IPS-18a (cell line): ENCODE measurements around the gene PUS7L.
"Not testable (repeated sequence)": the region's sequence is repeated elsewhere in the genome, so short reads cannot be mapped to it uniquely, and the experiment has no call there.

Experiments used
- H3K27ac ChIP-seq: one replicate; pipeline ENCODE4 v1.5.1; 2013; ENCODE audit warnings: low read length
- H3K27me3 ChIP-seq: one replicate; pipeline ENCODE4 v1.6.1; 2013; ENCODE audit warnings: mild to moderate bottlenecking, low read length; ENCODE audit not compliant: control insufficient read depth, insufficient read depth
- H3K36me3 ChIP-seq: one replicate; pipeline ENCODE4 v1.6.1; 2013; ENCODE audit warnings: low read depth, low read length; ENCODE audit not compliant: control insufficient read depth
- H3K4me1 ChIP-seq: one replicate; pipeline ENCODE4 v1.6.1; 2013; ENCODE audit warnings: low read depth, low read length; ENCODE audit not compliant: control insufficient read depth
- H3K4me3 ChIP-seq: one replicate; pipeline ENCODE4 v1.5.1; 2013; ENCODE audit warnings: low read length
- H3K9ac ChIP-seq: one replicate; pipeline ENCODE4 v1.6.1; 2013; ENCODE audit warnings: mild to moderate bottlenecking, low read length, moderate library complexity
- H3K9me3 ChIP-seq: one replicate; pipeline ENCODE4 v1.6.1; 2013; ENCODE audit warnings: low read depth, low read length; ENCODE audit not compliant: control insufficient read depth

PUS7L gene

DNA sequence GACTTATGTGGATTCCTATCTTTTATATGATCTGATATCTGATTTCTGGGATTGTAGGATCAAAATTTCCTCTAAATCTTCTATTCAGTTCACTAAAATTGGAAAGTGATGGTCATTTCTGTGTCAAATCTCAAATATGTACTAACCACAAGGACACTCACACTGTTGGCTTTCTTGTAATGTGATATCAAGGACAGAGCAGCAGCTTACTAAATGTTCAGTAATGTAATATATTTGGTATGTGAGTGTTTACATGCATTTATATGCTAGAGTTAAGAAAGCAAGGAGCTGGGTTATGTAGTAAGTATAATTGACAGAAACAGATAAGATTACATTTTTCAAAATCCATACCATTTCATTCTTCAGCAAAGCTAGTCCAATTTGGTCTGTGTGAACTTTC lies 16.5 kb downstream of the PUS7L start:
- H3K4me3 ChIP-seq, result no peak overlapping the region
- no peaks in the 10 kb centered on the region for H3K4me1 ChIP-seq
- H3K27ac ChIP-seq, result no peak overlapping the region
- peaks cover 10% of the 10 kb centered on the region for H3K36me3 ChIP-seq
- H3K9me3 ChIP-seq, result no peaks in the 10 kb centered on the region
- H3K27me3 ChIP-seq, result no peaks in the 10 kb centered on the region
- H3K9ac ChIP-seq, result no peak overlapping the region

DNA sequence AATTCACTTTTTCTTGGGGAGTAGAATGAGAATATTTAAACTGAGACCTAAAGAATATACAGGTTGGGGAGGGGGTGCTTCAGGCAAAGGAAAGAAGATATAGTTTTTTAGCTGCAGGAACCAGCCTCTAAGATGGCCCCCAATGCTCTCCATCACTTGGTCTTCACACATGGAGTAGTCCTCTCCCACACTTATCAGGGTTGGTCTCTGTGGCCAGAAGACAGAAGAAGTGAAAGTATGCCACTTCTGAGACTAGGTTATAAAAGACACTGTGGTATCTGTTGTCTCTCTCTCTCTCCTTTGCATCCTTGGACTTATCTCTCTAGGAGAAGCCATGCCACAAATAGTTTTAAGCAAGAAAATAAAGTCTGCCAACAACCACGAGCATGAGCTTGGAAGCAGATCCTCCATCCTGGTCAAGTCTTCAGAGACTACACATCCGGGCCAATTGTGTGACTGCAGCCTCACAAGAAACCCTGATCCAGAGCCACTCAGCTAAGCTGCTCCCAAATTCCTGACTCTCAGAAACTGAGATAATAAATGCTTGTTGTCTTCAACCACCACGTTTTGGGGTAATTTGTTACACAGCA lies 18.0 kb downstream of the PUS7L start:
- no peak overlapping the region for H3K9ac ChIP-seq
- H3K27ac ChIP-seq, result no peak overlapping the region
- no peak overlapping the region for H3K4me3 ChIP-seq
- no peaks in the 10 kb centered on the region for H3K27me3 ChIP-seq
- H3K36me3 ChIP-seq, result peaks cover 20% of the 10 kb centered on the region
- no peaks in the 10 kb centered on the region for H3K9me3 ChIP-seq
- H3K4me1 ChIP-seq, result no peaks in the 10 kb centered on the region

DNA sequence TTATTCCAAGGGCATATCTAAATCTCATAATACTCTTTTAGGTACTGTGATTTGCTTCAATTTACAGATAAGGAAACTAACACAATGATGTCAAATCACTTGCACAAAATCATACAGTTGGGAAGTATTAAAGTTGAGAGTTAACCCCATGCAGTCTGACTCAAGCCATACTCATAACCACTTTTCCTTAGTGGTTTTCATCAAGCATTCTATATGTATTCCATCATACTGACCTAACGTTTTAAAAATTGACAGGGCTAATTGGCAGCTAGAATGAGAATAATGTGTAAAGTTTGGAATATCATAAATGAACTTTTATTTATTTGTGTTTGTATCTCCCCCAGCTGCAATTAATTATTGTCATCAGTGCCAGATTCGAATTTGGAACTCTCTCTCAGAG lies 20.9 kb downstream of the PUS7L start:
- no peak overlapping the region for H3K9ac ChIP-seq
- H3K4me1 ChIP-seq, result no peaks in the 10 kb centered on the region
- H3K36me3 ChIP-seq, result peaks cover 25% of the 10 kb centered on the region
- H3K27me3 ChIP-seq, result no peaks in the 10 kb centered on the region
- H3K27ac ChIP-seq, result no peak overlapping the region
- no peak overlapping the region for H3K4me3 ChIP-seq
- H3K9me3 ChIP-seq, result no peaks in the 10 kb centered on the region

DNA sequence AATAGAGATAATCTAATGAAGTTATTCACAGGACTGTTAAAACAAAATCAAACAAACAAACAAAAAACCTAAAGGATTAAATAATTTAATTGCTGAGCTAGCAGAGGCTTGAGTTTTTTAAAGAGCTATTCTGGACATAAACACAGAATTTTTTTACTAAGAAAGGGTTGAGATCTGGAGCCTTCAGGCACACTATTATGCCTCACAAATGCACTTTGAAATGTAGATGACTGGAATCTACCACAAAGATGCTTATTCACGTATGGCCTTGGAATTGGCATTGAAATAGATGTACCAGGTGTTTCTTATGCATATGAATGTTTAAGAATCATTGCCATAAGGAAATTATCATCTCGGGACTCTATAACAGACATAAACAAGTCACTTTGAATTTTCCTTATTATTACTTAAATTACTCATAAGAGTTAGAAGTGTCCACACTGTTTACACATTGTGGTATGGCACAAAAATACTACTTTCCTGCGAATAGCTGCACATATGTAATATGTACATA lies 21.6 kb downstream of the PUS7L start:
- Histone ChIP-seq H3K4me1 (no peaks in the 10 kb centered on the region), H3K4me3 (no peak overlapping the region), H3K9me3 (no peaks in the 10 kb centered on the region), H3K27me3 (no peaks in the 10 kb centered on the region), H3K9ac (no peak overlapping the region), H3K36me3 (peaks cover 19% of the 10 kb centered on the region), H3K27ac (no peak overlapping the region)

DNA sequence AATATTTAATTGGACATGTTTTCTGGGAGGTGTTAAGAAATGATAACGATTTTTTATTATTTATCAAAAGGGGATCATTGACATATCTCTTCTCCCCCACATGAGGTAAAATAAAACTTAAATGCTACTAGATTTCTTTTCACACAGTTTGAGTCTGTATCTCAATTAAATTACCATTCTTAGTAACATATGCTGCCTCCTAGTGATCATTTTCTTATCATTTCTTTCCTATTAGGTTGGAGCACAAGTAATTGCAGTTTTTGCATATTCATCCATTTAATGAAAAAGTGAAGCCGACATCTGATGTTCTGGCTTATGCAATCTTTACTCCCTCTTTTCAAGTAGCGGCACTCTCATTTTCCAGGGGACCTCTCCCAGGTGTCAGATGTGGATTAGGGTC lies 24.9 kb downstream of the PUS7L start:
- Histone ChIP-seq H3K27ac (no peak overlapping the region), H3K4me3 (no peak overlapping the region), H3K36me3 (peaks cover 31% of the 10 kb centered on the region)

DNA sequence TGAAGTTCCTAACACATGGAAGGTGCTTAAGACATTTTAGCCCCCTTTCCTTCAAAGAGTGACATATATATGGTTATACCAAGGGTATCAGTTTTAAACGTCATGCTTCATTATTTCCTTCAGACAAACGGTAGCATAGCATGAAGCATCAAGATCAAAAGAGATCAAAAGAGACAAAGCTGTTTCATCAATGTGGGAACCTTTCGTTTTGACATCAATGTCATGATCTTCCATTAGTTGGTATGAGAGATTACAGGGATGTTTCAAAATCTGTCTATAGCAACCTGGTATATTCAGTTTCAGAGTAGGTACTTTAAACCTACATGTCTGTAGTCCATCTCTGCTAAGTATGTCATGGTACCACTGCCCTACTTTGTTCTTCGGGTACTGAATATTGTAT lies 28.3 kb downstream of the PUS7L start:
- no peaks in the 10 kb centered on the region for H3K27me3 ChIP-seq
- no peaks in the 10 kb centered on the region for H3K9me3 ChIP-seq
- H3K4me3 ChIP-seq, result no peak overlapping the region
- no peaks in the 10 kb centered on the region for H3K4me1 ChIP-seq
- H3K27ac ChIP-seq, result no peak overlapping the region
- peaks cover 21% of the 10 kb centered on the region for H3K36me3 ChIP-seq
- no peak overlapping the region for H3K9ac ChIP-seq

More for the DNA sequence above, 24.9 kb downstream of the PUS7L start:
- no peaks in the 10 kb centered on the region for H3K4me1 ChIP-seq
- H3K27me3 ChIP-seq, result no peaks in the 10 kb centered on the region
- H3K9ac ChIP-seq, result no peak overlapping the region
- H3K9me3 ChIP-seq, result no peaks in the 10 kb centered on the region

DNA sequence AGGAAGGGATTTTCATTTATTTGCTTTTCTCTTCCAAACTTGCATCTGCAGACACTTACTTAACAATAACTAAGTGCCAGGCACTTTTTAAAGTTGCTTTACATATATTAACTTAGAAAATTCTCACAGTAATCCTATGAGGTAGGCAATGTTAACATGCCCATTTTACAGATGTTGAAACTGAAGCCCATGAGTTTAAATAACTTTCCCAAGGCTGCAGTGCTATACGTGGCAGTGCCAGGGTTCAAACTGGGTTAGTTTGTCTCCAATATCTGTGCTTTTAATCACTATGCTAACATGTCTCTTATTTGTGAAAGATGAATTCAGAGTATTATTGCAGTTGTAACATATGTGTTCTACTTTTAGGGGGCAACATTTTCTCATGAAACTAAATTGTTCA lies 29.9 kb downstream of the PUS7L start:
- H3K36me3 ChIP-seq, result peaks cover 16% of the 10 kb centered on the region
- peaks cover 2% of the 10 kb centered on the region for H3K4me1 ChIP-seq
- no peak overlapping the region for H3K4me3 ChIP-seq
- H3K9me3 ChIP-seq, result no peaks in the 10 kb centered on the region
- no peak overlapping the region for H3K9ac ChIP-seq
- H3K27me3 ChIP-seq, result no peaks in the 10 kb centered on the region
- H3K27ac ChIP-seq, result no peak overlapping the region

DNA sequence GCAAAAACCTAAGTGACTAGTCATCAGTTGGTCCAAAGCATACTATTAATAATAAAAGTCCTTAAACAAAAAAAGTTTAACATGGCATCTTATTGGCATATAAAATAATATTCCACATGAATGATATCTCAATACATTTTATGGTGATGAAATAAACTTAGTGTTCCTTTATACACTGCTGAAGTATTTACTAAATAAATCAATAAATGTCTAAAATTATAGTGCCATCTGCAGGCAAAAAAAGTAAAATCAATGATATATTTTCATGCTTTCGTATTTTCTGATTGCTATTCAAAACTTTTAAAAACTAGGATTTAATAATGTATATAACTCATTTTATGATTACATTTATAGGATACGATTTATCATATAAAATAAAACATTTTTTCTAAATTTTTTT lies 30.5 kb downstream of the PUS7L start:
- peaks cover 8% of the 10 kb centered on the region for H3K4me1 ChIP-seq
- H3K36me3 ChIP-seq, result peaks cover 13% of the 10 kb centered on the region
- H3K4me3 ChIP-seq, result no peak overlapping the region
- no peaks in the 10 kb centered on the region for H3K27me3 ChIP-seq
- no peaks in the 10 kb centered on the region for H3K9me3 ChIP-seq
- no peak overlapping the region for H3K27ac ChIP-seq
- no peak overlapping the region for H3K9ac ChIP-seq

DNA sequence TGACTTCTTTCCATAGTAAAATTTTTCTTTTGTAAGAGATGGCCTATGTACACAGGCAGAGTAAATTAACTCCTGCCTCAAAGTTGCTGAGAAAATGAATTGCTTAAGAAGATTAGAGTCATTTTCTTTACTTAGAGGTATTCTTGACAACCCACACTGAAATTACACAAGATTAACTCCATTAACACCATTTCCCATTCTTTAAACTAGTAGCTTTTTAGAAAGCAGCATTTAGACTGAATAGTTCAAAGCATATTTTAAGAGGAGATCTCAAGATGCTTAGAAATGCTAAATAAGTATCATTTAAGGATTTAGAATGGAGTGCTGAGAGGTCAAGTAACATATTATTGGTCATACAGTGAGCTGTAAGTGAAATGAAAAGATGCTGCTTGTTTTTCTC lies 35.5 kb downstream of the PUS7L start:
- Histone ChIP-seq H3K9ac (no peak overlapping the region), H3K27me3 (no peaks in the 10 kb centered on the region), H3K9me3 (no peaks in the 10 kb centered on the region), H3K4me1 (peaks cover 14% of the 10 kb centered on the region), H3K27ac (no peak overlapping the region), H3K36me3 (no peaks in the 10 kb centered on the region), H3K4me3 (no peak overlapping the region)

DNA sequence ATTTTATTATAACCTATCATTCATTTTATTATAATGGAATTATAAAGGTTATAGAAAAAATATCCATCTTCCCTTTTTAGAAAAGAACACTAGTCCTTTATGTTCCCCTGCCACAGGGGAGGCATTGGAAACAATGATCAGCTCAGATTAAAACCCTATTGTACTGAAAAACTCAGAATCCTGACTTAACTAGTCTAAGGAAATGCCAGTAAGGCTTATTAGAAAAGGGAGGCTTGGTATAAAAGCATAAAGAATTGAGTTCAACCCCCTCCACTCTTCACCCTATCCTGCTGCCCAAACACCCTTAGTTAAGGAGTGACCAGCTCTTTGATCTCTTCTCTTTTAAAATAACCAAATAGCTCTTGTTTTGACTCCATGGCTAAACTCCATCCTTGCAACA lies 36.0 kb downstream of the PUS7L start:
- no peaks in the 10 kb centered on the region for H3K9me3 ChIP-seq
- H3K27me3 ChIP-seq, result no peaks in the 10 kb centered on the region
- no peak overlapping the region for H3K9ac ChIP-seq
- peaks cover 14% of the 10 kb centered on the region for H3K4me1 ChIP-seq
- no peaks in the 10 kb centered on the region for H3K36me3 ChIP-seq
- H3K4me3 ChIP-seq, result no peak overlapping the region
- no peak overlapping the region for H3K27ac ChIP-seq

DNA sequence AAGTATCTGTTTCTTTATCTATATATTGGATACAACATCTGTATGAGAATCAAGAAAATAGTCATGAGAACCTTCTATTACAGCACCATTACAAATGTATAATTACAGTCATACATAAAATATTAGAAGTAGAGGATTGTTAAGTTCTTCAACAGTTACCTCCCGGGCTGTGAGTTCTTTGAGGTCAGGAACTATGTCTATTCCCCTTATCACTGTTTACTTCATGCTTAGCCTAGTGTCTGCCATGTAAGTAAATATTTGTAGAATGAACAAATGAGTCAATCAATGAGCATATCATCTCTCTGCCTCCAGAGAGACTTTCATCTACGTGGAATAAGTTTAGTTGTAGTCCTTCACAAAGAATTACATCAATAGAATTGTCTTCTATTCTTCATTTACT lies 47.2 kb downstream of the PUS7L start:
- no peak overlapping the region for H3K4me3 ChIP-seq
- H3K27ac ChIP-seq, result no peak overlapping the region
- H3K36me3 ChIP-seq, result no peaks in the 10 kb centered on the region
- no peak overlapping the region for H3K9ac ChIP-seq
- no peaks in the 10 kb centered on the region for H3K4me1 ChIP-seq
- H3K9me3 ChIP-seq, result no peaks in the 10 kb centered on the region
- H3K27me3 ChIP-seq, result no peaks in the 10 kb centered on the region

DNA sequence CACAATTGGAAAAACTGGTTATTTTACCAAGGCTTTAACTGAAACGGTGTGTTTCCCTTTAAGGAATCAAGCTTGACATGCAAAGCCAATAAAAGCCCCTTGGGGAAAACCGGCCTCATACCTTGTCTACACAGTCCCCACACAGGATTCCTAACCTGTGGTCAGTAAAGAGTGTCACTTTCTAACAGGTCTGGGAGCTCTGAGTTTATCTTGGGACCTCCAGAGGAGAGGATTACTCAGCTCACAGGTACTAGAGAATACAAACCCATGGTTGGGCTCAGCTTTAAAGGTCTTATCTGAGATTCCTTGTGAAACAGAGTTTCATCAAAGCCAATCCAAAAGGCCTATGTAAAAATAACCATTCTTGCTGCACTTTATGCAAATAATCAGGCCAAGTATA lies 54.8 kb downstream of the PUS7L start:
- H3K4me3 ChIP-seq, H3K4me1 ChIP-seq, H3K9me3 ChIP-seq, H3K27ac ChIP-seq, H3K9ac ChIP-seq, H3K36me3 ChIP-seq, H3K27me3 ChIP-seq: not testable (repeated sequence)
